A673 (cell line): Measurements from ENCODE around the gene TMEM18. TPM values are rescaled to one million over a fixed set of nuclear protein-coding genes. Genes with fewer than 3 reads are reported as not detected.
"Not testable (repeated sequence)": the region's sequence is repeated elsewhere in the genome, so short reads cannot be mapped to it uniquely, and the experiment has no call there.

ENCODE experiments used
- BruUV-seq: library from RNA; stranded (reverse); fragments of 400-500 nt; replicated peaks from 2 replicates; lab custom pipeline; 2021; lab: Mats Ljungman, UMichigan
- CTCF ChIA-PET: fragments of 300-600 bp; sonication (Branson Sonifier 250); formaldehyde crosslinking; loops from one replicate; lab custom pipeline; 2022; ENCODE audit warnings: antibody characterized with exemption; lab: Charles Lee
- POLR2A ChIA-PET: fragments of 300-600 bp; sonication (Branson Sonifier 250); formaldehyde crosslinking; loops from one replicate; lab custom pipeline; 2022; ENCODE audit warnings: antibody characterized with exemption; ENCODE audit not compliant: low non-redundant PET; lab: Charles Lee
- DNase-seq: peaks from one replicate; pipeline ENCODE4 v3.0.0-alpha.2; 2015; ENCODE audit warnings: low spot score
- H3K27ac ChIP-seq: fragments of 200-600 bp; sonication (generic); 2 replicates; pipeline ENCODE4 v1.5.1; 2016; ENCODE audit warnings: mixed run types, low read depth, mild to moderate bottlenecking, mixed read lengths, antibody characterized with exemption, low read length; ENCODE audit not compliant: poor library complexity, severe bottlenecking
- H3K27me3 ChIP-seq: fragments of 200-600 bp; sonication (generic); replicated peaks from 2 replicates; pipeline ENCODE4 v1.6.1; 2017; ENCODE audit warnings: mixed run types, low read depth, mild to moderate bottlenecking, mixed read lengths, antibody characterized with exemption, low read length; ENCODE audit not compliant: insufficient read depth, poor library complexity
- H3K36me3 ChIP-seq: fragments of 200-600 bp; sonication (generic); 2 replicates; pipeline ENCODE4 v1.6.1; 2016; ENCODE audit warnings: mixed run types, mild to moderate bottlenecking, mixed read lengths, antibody characterized with exemption, low read length; ENCODE audit not compliant: insufficient read depth, poor library complexity, severe bottlenecking
- H3K4me1 ChIP-seq: fragments of 200-600 bp; sonication (generic); 2 replicates; pipeline ENCODE4 v1.6.1; 2017; ENCODE audit warnings: mixed run types, mild to moderate bottlenecking, mixed read lengths, antibody characterized with exemption, low read length; ENCODE audit not compliant: insufficient read depth, poor library complexity, severe bottlenecking
- H3K4me3 ChIP-seq: fragments of 200-600 bp; sonication (generic); 2 replicates; pipeline ENCODE4 v1.5.1; 2016; ENCODE audit warnings: low read depth, mixed run types, mild to moderate bottlenecking, mixed read lengths, low read length; ENCODE audit not compliant: poor library complexity, severe bottlenecking
- H3K9me3 ChIP-seq: fragments of 200-600 bp; sonication (generic); 2 replicates; pipeline ENCODE4 v1.6.1; 2016; ENCODE audit warnings: mixed run types, low read depth, mild to moderate bottlenecking, mixed read lengths, antibody characterized with exemption, low read length; ENCODE audit not compliant: poor library complexity, severe bottlenecking
- CTCF ChIP-seq: fragments of 300-800, 200-600 bp; sonication (generic); conservative IDR thresholded peaks from 2 replicates; pipeline ENCODE4 v1.5.1; 2017; ENCODE audit warnings: low read depth, mild to moderate bottlenecking, antibody characterized with exemption, low read length, moderate library complexity, mixed read lengths
- EZH2 ChIP-seq: fragments of 200-600 bp; sonication (generic); IDR thresholded peaks from 2 replicates; pipeline ENCODE4 v1.6.1; 2017; ENCODE audit warnings: borderline replicate concordance, low read depth, mild to moderate bottlenecking, mixed read lengths, antibody characterized with exemption, low read length; ENCODE audit not compliant: poor library complexity, severe bottlenecking
- intact Hi-C: fragments of 100-400 bp; cut with micrococcal nuclease; formaldehyde crosslinking; loops from one replicate; pipeline ENCODE4 v1.10.0; 2022; ENCODE audit not compliant: unreplicated experiment
- total RNA-seq: library from RNA; stranded (reverse); gene quantifications from 2 replicates; pipeline ENCODE4 v1.2.3, GENCODE V29; 2021

TMEM18 gene
- total RNA-seq, 1 experiment from 2014 or later, result 29.0 TPM

DNA sequence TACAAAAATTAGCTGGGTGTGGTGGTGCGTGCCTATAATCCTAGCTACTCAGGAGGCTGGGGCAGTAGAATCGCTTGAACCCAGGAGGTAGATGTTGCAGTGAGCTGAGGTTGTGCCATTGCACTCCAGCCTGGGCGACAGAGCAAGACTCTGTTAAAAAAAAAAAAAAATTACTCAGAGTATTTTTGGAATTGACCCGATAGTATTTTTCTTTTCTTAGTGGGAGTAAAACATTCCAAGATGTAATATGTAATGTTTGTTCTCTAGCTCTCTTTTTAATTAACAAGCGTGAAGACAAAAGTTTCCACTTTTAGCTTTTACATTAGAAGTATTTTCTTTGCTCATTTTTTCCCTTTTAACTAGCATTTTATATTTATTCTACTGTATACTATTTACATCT, 12.0 kb upstream of the TMEM18 start:
- Histone ChIP-seq H3K4me1 (no peaks in the 10 kb centered on the region), H3K9me3 (peaks cover 14% of the 10 kb centered on the region), H3K36me3 (no peaks in the 10 kb centered on the region), H3K27me3 (no peaks in the 10 kb centered on the region), H3K27ac (no peak overlapping the region), H3K4me3 (no peak overlapping the region)
- no peak for DNase-seq
- TF ChIP-seq EZH2, result no peak
- TF ChIP-seq CTCF, result no peak
- intact Hi-C loops, result no loop called here
- POLR2A ChIA-PET, result no interaction called here
- BruUV-seq, result no TSS peak
- CTCF ChIA-PET, result no interaction called here

- no peaks in the 10 kb centered on the region for H3K36me3 ChIP-seq
- no peaks in the 10 kb centered on the region for H3K4me1 ChIP-seq
- ChIA-PET POLR2A (no interaction called here), CTCF (no interaction called here)
- no peak for TF ChIP-seq EZH2
- no peak for TF ChIP-seq CTCF
- H3K4me3 ChIP-seq, result no peak overlapping the region
- no peaks in the 10 kb centered on the region for H3K27me3 ChIP-seq
- BruUV-seq, result no TSS peak
- intact Hi-C loops, result no loop called here
- no peak for DNase-seq
- H3K9me3 ChIP-seq, result peaks cover 18% of the 10 kb centered on the region
- no peak overlapping the region for H3K27ac ChIP-seq
Measured at GRCh38 chr2:688504-689076, 11.4 kb upstream of the TMEM18 start.

DNA sequence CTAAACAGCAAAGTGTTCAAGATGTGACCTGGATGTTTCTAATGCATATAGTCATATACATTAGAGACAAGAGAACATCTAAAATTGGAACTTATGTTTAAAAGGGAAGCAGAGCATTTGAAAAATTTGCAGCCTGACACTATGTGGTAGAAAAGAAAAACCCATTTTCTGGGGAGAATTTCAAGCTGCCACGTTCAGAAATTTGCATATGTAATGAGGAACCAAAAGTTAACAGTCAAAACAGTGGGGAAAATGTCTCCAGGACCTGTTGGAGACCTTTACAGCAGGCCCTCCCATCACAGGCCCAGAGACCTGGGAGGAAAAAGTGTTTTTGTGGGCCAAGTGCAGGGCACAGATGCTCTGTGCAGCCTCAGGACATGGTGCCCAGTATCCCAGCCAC, 8.2 kb upstream of the TMEM18 start:
- no TSS peak for BruUV-seq
- peaks cover 18% of the 10 kb centered on the region for H3K9me3 ChIP-seq
- H3K4me1 ChIP-seq, result no peaks in the 10 kb centered on the region
- TF ChIP-seq CTCF, result no peak
- no peak for TF ChIP-seq EZH2
- no peak overlapping the region for H3K4me3 ChIP-seq
- no peak overlapping the region for H3K27ac ChIP-seq
- intact Hi-C loops, result no loop called here
- DNase-seq, result no peak
- no peaks in the 10 kb centered on the region for H3K36me3 ChIP-seq
- ChIA-PET POLR2A (no interaction called here), CTCF (no interaction called here)
- no peaks in the 10 kb centered on the region for H3K27me3 ChIP-seq

DNA sequence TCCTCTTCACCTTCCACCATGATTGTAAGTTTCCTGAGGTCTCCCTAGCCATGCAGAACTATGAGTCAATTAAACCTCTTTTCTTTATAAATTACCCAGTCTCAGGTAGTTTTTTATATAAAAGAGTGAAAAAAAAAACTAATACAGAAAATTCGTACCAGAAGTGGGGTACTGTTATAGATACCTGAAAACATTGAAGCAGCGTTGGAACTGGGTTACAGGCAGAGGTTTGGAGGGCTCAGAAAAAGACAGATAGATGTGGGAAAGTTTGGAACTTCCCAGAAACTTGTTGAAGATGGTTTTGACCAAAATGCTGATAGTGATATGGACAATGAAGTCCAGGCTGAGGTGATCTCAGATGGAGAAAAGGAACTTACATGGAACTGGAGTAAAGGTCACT, 7.7 kb upstream of the TMEM18 start:
- DNase-seq, H3K27me3 ChIP-seq, H3K4me3 ChIP-seq, H3K27ac ChIP-seq, CTCF ChIA-PET, POLR2A ChIA-PET, intact Hi-C loops, H3K4me1 ChIP-seq, BruUV-seq, H3K36me3 ChIP-seq: not testable (repeated sequence)
- H3K9me3 ChIP-seq, result peaks cover 18% of the 10 kb centered on the region
